Measurements from ENCODE around the gene CES3. TPM values are rescaled to one million over a fixed set of nuclear protein-coding genes. Genes with fewer than 3 reads are reported as not detected.

The CES3 gene
- total RNA-seq, 1 donor from 2014 or later, result 7.9 TPM

Other genes with a start within 250 kb of the CES3 start
- gene DYNC1LI2, start 209.7 kb upstream of the CES3 start, total RNA-seq, result 66.7 and 72.2 TPM in 2 replicates
- gene TERB1, start 159.7 kb upstream of the CES3 start, total RNA-seq, result 0.11 and 0.25 TPM in 2 replicates
- gene NAE1, start 130.3 kb upstream of the CES3 start, total RNA-seq, result 83.1 and 85.6 TPM in 2 replicates
- 0.11 and 0.20 TPM in 2 replicates for gene CA7, start 116.9 kb upstream of the CES3 start, total RNA-seq
- 20.1 and 25.0 TPM in 2 replicates for gene PDP2, start 80.8 kb upstream of the CES3 start, total RNA-seq
- not detected in 2 replicates for gene CDH16, start 42.4 kb upstream of the CES3 start, total RNA-seq
- gene RRAD, start 35.7 kb upstream of the CES3 start, total RNA-seq, result 0.66 and 1.2 TPM in 2 replicates
- gene CIAO2B, start 26.9 kb upstream of the CES3 start, total RNA-seq, result 110 and 113 TPM in 2 replicates
- 35.6 and 38.3 TPM in 2 replicates for gene CES2, start 25.8 kb upstream of the CES3 start, total RNA-seq
- 39.6 and 42.2 TPM in 2 replicates for gene CES4A, start 27.3 kb downstream of the CES3 start, total RNA-seq
- 235 and 240 TPM in 2 replicates for gene CBFB, start 67.9 kb downstream of the CES3 start, total RNA-seq
- 18.7 and 19.3 TPM in 2 replicates for gene PHAF1, start 148.7 kb downstream of the CES3 start, total RNA-seq
- gene B3GNT9, start 189.7 kb downstream of the CES3 start, total RNA-seq, result 8.1 and 8.3 TPM in 2 replicates
- gene TRADD, start 198.6 kb downstream of the CES3 start, total RNA-seq, result 48.6 and 52.9 TPM in 2 replicates
- gene FBXL8, start 198.7 kb downstream of the CES3 start, total RNA-seq, result 32.7 and 34.4 TPM in 2 replicates
- 39.3 and 43.9 TPM in 2 replicates for gene HSF4, start 203.5 kb downstream of the CES3 start, total RNA-seq
- 19.4 and 20.2 TPM in 2 replicates for gene NOL3, start 209.3 kb downstream of the CES3 start, total RNA-seq
- 50.4 and 57.4 TPM in 2 replicates for gene MATCAP1, start 222.7 kb downstream of the CES3 start, total RNA-seq
- gene EXOC3L1, start 228.9 kb downstream of the CES3 start, total RNA-seq, result 0.09 TPM in 1 of 2 replicates, not detected in the other
- 132 and 133 TPM in 2 replicates for gene E2F4, start 230.9 kb downstream of the CES3 start, total RNA-seq
- 7.4 and 8.2 TPM in 2 replicates for gene ELMO3, start 237.9 kb downstream of the CES3 start, total RNA-seq

All from T-helper 2 cell treated with Interferon-gamma antibody and Interleukin-4, amounts not matched to agents 100 ng/mL and 5 ng/mL, for 36 hours (primary cell).